ENCODE data around the gene SETBP1. TPM values are rescaled to one million over a fixed set of nuclear protein-coding genes. Genes with fewer than 3 reads are reported as not detected.

Gene SETBP1
- total and polyA plus RNA-seq, 4 donors = 23.1 to 39.8 (median 27.8) TPM

GRCh38 chr18:45066210-45066609 lies 385.5 kb downstream of the SETBP1 start:
- no peaks in the 10 kb centered on the region for H3K27me3 ChIP-seq (ENCODE audit: control insufficient read depth, insufficient read depth, low read length)
- no peak overlapping the region for H3K27ac ChIP-seq (ENCODE audit: low read depth, low read length)
- no peaks in the 10 kb centered on the region for H3K4me1 ChIP-seq (ENCODE audit: control insufficient read depth, insufficient read depth, low read length)
- no peak for DNase-seq (ENCODE audit: low read depth in 4 of 6, low spot score in 6 of 6)
- WGBS (ENCODE audit: insufficient coverage) = 100% methylated on average over 1 of the region's 4 CpGs
- H3K9me3 ChIP-seq (ENCODE audit: control insufficient read depth, insufficient read depth, low read length) = no peaks in the 10 kb centered on the region
- H3K36me3 ChIP-seq (ENCODE audit: control insufficient read depth, insufficient read depth, low read length) = peaks cover 15% of the 10 kb centered on the region
- H3K4me3 ChIP-seq (ENCODE audit: low read depth, low read length) = no peak overlapping the region

GRCh38 chr18:45066886-45067285 lies 386.2 kb downstream of the SETBP1 start:
- no peak for DNase-seq (ENCODE audit: low read depth in 4 of 6, low spot score in 6 of 6)
- Histone ChIP-seq H3K9me3 (ENCODE audit: control insufficient read depth, insufficient read depth, low read length) (no peaks in the 10 kb centered on the region), H3K27ac (ENCODE audit: low read depth, low read length) (no peak overlapping the region), H3K4me3 (ENCODE audit: low read depth, low read length) (no peak overlapping the region), H3K4me1 (ENCODE audit: control insufficient read depth, insufficient read depth, low read length) (no peaks in the 10 kb centered on the region), H3K27me3 (ENCODE audit: control insufficient read depth, insufficient read depth, low read length) (no peaks in the 10 kb centered on the region), H3K36me3 (ENCODE audit: control insufficient read depth, insufficient read depth, low read length) (peaks cover 15% of the 10 kb centered on the region)
- 57% methylated on average over 1 of the region's 2 CpGs for WGBS (ENCODE audit: insufficient coverage)

GRCh38 chr18:45068400-45069094 lies 387.9 kb downstream of the SETBP1 start:
- no peak for DNase-seq (ENCODE audit: low read depth in 4 of 6, low spot score in 6 of 6)
- H3K9me3 ChIP-seq (ENCODE audit: control insufficient read depth, insufficient read depth, low read length) = no peaks in the 10 kb centered on the region
- no CpG with 5 or more reads among the region's 2 CpGs for WGBS (ENCODE audit: insufficient coverage)
- H3K27ac ChIP-seq (ENCODE audit: low read depth, low read length) = no peak overlapping the region
- no peaks in the 10 kb centered on the region for H3K4me1 ChIP-seq (ENCODE audit: control insufficient read depth, insufficient read depth, low read length)
- H3K27me3 ChIP-seq (ENCODE audit: control insufficient read depth, insufficient read depth, low read length) = no peaks in the 10 kb centered on the region
- peaks cover 9% of the 10 kb centered on the region for H3K36me3 ChIP-seq (ENCODE audit: control insufficient read depth, insufficient read depth, low read length)
- no peak overlapping the region for H3K4me3 ChIP-seq (ENCODE audit: low read depth, low read length)

GRCh38 chr18:45069546-45069945 lies 388.9 kb downstream of the SETBP1 start:
- Histone ChIP-seq H3K36me3 (ENCODE audit: control insufficient read depth, insufficient read depth, low read length) (no peaks in the 10 kb centered on the region), H3K4me3 (ENCODE audit: low read depth, low read length) (no peak overlapping the region), H3K27me3 (ENCODE audit: control insufficient read depth, insufficient read depth, low read length) (no peaks in the 10 kb centered on the region), H3K9me3 (ENCODE audit: control insufficient read depth, insufficient read depth, low read length) (no peaks in the 10 kb centered on the region), H3K27ac (ENCODE audit: low read depth, low read length) (no peak overlapping the region), H3K4me1 (ENCODE audit: control insufficient read depth, insufficient read depth, low read length) (no peaks in the 10 kb centered on the region)
- no CpG with 5 or more reads among the region's 1 CpG for WGBS (ENCODE audit: insufficient coverage)
- no peak for DNase-seq (ENCODE audit: low read depth in 4 of 6, low spot score in 6 of 6)

- Histone ChIP-seq H3K9me3 (ENCODE audit: control insufficient read depth, insufficient read depth, low read length) (no peaks in the 10 kb centered on the region), H3K36me3 (ENCODE audit: control insufficient read depth, insufficient read depth, low read length) (no peaks in the 10 kb centered on the region), H3K27ac (ENCODE audit: low read depth, low read length) (no peak overlapping the region), H3K27me3 (ENCODE audit: control insufficient read depth, insufficient read depth, low read length) (no peaks in the 10 kb centered on the region), H3K4me3 (ENCODE audit: low read depth, low read length) (no peak overlapping the region), H3K4me1 (ENCODE audit: control insufficient read depth, insufficient read depth, low read length) (no peaks in the 10 kb centered on the region)
- DNase-seq (ENCODE audit: low read depth in 4 of 6, low spot score in 6 of 6) = no peak
- 83% methylated on average over 2 of the region's 3 CpGs for WGBS (ENCODE audit: insufficient coverage)
Observed at GRCh38 chr18:45071956-45072355, 391.3 kb downstream of the SETBP1 start.

- no peak for DNase-seq (ENCODE audit: low read depth in 4 of 6, low spot score in 6 of 6)
- no peaks in the 10 kb centered on the region for H3K27me3 ChIP-seq (ENCODE audit: control insufficient read depth, insufficient read depth, low read length)
- no peaks in the 10 kb centered on the region for H3K4me1 ChIP-seq (ENCODE audit: control insufficient read depth, insufficient read depth, low read length)
- H3K27ac ChIP-seq (ENCODE audit: low read depth, low read length) = no peak overlapping the region
- H3K36me3 ChIP-seq (ENCODE audit: control insufficient read depth, insufficient read depth, low read length) = no peaks in the 10 kb centered on the region
- no peak overlapping the region for H3K4me3 ChIP-seq (ENCODE audit: low read depth, low read length)
- no peaks in the 10 kb centered on the region for H3K9me3 ChIP-seq (ENCODE audit: control insufficient read depth, insufficient read depth, low read length)
Observed at GRCh38 chr18:45073556-45073955, 392.9 kb downstream of the SETBP1 start.

GRCh38 chr18:45081566-45082181 lies 401.0 kb downstream of the SETBP1 start:
- H3K36me3 ChIP-seq (ENCODE audit: control insufficient read depth, insufficient read depth, low read length) = no peaks in the 10 kb centered on the region
- DNase-seq (ENCODE audit: low read depth in 4 of 6, low spot score in 6 of 6) = no peak
- WGBS (ENCODE audit: insufficient coverage) = 87% methylated on average over 5 of the region's 6 CpGs
- H3K4me1 ChIP-seq (ENCODE audit: control insufficient read depth, insufficient read depth, low read length) = no peaks in the 10 kb centered on the region
- no peaks in the 10 kb centered on the region for H3K9me3 ChIP-seq (ENCODE audit: control insufficient read depth, insufficient read depth, low read length)
- no peaks in the 10 kb centered on the region for H3K27me3 ChIP-seq (ENCODE audit: control insufficient read depth, insufficient read depth, low read length)
- H3K4me3 ChIP-seq (ENCODE audit: low read depth, low read length) = no peak overlapping the region
- H3K27ac ChIP-seq (ENCODE audit: low read depth, low read length) = no peak overlapping the region

GRCh38 chr18:45083226-45083855 lies 402.7 kb downstream of the SETBP1 start:
- Histone ChIP-seq H3K4me1 (ENCODE audit: control insufficient read depth, insufficient read depth, low read length) (no peaks in the 10 kb centered on the region), H3K27ac (ENCODE audit: low read depth, low read length) (no peak overlapping the region), H3K36me3 (ENCODE audit: control insufficient read depth, insufficient read depth, low read length) (no peaks in the 10 kb centered on the region), H3K9me3 (ENCODE audit: control insufficient read depth, insufficient read depth, low read length) (no peaks in the 10 kb centered on the region), H3K4me3 (ENCODE audit: low read depth, low read length) (no peak overlapping the region), H3K27me3 (ENCODE audit: control insufficient read depth, insufficient read depth, low read length) (no peaks in the 10 kb centered on the region)
- WGBS (ENCODE audit: insufficient coverage) = 78% methylated on average over 6 of the region's 8 CpGs
- no peak for DNase-seq (ENCODE audit: low read depth in 4 of 6, low spot score in 6 of 6)

GRCh38 chr18:45084206-45084605 lies 403.5 kb downstream of the SETBP1 start:
- H3K9me3 ChIP-seq (ENCODE audit: control insufficient read depth, insufficient read depth, low read length) = no peaks in the 10 kb centered on the region
- H3K36me3 ChIP-seq (ENCODE audit: control insufficient read depth, insufficient read depth, low read length) = no peaks in the 10 kb centered on the region
- 50% methylated on average over 10 of the region's 13 CpGs for WGBS (ENCODE audit: insufficient coverage)
- H3K4me3 ChIP-seq (ENCODE audit: low read depth, low read length) = no peak overlapping the region
- DNase-seq (ENCODE audit: low read depth in 4 of 6, low spot score in 6 of 6) = no peak
- no peak overlapping the region for H3K27ac ChIP-seq (ENCODE audit: low read depth, low read length)
- no peaks in the 10 kb centered on the region for H3K4me1 ChIP-seq (ENCODE audit: control insufficient read depth, insufficient read depth, low read length)
- no peaks in the 10 kb centered on the region for H3K27me3 ChIP-seq (ENCODE audit: control insufficient read depth, insufficient read depth, low read length)

All from spinal cord (tissue), 10 donors.